ENCODE data around the gene PBRM1. TPM values are rescaled to one million over a fixed set of nuclear protein-coding genes. Genes with fewer than 3 reads are reported as not detected.

The PBRM1 gene
- total RNA-seq, 1 donor from 2014 or later = 116 TPM

GRCh38 chr3:52695798-52696671 is 10.3 kb upstream of the PBRM1 start:
- Mint-ChIP-seq H3K4me3 (no peak overlapping the region), H3K27me3 (ENCODE audit: insufficient read depth, low read depth) (no peaks in the 10 kb centered on the region), H3K4me1 (no peaks in the 10 kb centered on the region), H3K9me3 (no peaks in the 10 kb centered on the region), H3K27ac (no peak overlapping the region), H3K36me3 (peaks cover 30% of the 10 kb centered on the region)
- Histone ChIP-seq H3K4me2 (no peak overlapping the region), H4K20me1 (ENCODE audit: low read depth) (no peaks in the 10 kb centered on the region), H3K27ac (peak overlapping the region; percentile 55), H3K79me2 (ENCODE audit: low read depth) (peaks cover 11% of the 10 kb centered on the region), H3F3A (ENCODE audit: low read depth) (peaks cover 83% of the 10 kb centered on the region), H3K9ac (no peak overlapping the region), H3K4me3 (no peak overlapping the region), H3K36me3 (peaks cover 10% of the 10 kb centered on the region), H3K27me3 (no peaks in the 10 kb centered on the region), H2AFZ (replicated peaks) (no peak overlapping the region), H3K9me3 (ENCODE audit: low read depth) (no peaks in the 10 kb centered on the region), H3K4me1 (no peaks in the 10 kb centered on the region)
- no peak for DNase-seq (ENCODE audit: low spot score)
- TF ChIP-seq EZH2 (IDR thresholded peaks at IDR 0.05) = no peak

- Histone ChIP-seq H3K4me2 (no peak overlapping the region), H3K4me3 (no peak overlapping the region), H3K36me3 (peaks cover 14% of the 10 kb centered on the region), H3K27me3 (no peaks in the 10 kb centered on the region), H2AFZ (replicated peaks) (no peak overlapping the region), H3F3A (ENCODE audit: low read depth) (peaks cover 90% of the 10 kb centered on the region), H3K9ac (no peak overlapping the region), H3K27ac (no peak overlapping the region), H3K79me2 (ENCODE audit: low read depth) (peaks cover 20% of the 10 kb centered on the region), H3K9me3 (ENCODE audit: low read depth) (no peaks in the 10 kb centered on the region), H4K20me1 (ENCODE audit: low read depth) (no peaks in the 10 kb centered on the region), H3K4me1 (no peaks in the 10 kb centered on the region)
- Mint-ChIP-seq H3K9me3 (no peaks in the 10 kb centered on the region), H3K36me3 (peaks cover 38% of the 10 kb centered on the region), H3K4me3 (no peak overlapping the region), H3K4me1 (no peaks in the 10 kb centered on the region), H3K27ac (no peak overlapping the region), H3K27me3 (ENCODE audit: insufficient read depth, low read depth) (no peaks in the 10 kb centered on the region)
- DNase-seq (ENCODE audit: low spot score) = no peak
- TF ChIP-seq EZH2phosphoT487 (IDR thresholded peaks at IDR 0.05) (no peak), CTCF (IDR thresholded peaks at IDR 0.05) (no peak), EZH2 (IDR thresholded peaks at IDR 0.05) (no peak)
Measured at GRCh38 chr3:52694528-52695189, 8.9 kb upstream of the PBRM1 start.

- Mint-ChIP-seq H3K4me3 (no peak overlapping the region), H3K27me3 (ENCODE audit: insufficient read depth, low read depth) (no peaks in the 10 kb centered on the region), H3K36me3 (peaks cover 49% of the 10 kb centered on the region), H3K9me3 (no peaks in the 10 kb centered on the region), H3K27ac (no peak overlapping the region), H3K4me1 (no peaks in the 10 kb centered on the region)
- Histone ChIP-seq H3K27me3 (no peaks in the 10 kb centered on the region), H3K79me2 (ENCODE audit: low read depth) (peaks cover 36% of the 10 kb centered on the region), H3K9ac (no peak overlapping the region), H4K20me1 (ENCODE audit: low read depth) (peaks cover 6% of the 10 kb centered on the region), H2AFZ (replicated peaks) (no peak overlapping the region), H3K36me3 (peaks cover 29% of the 10 kb centered on the region), H3K4me3 (no peak overlapping the region), H3K27ac (no peak overlapping the region), H3K4me1 (no peaks in the 10 kb centered on the region), H3K9me3 (ENCODE audit: low read depth) (no peaks in the 10 kb centered on the region), H3K4me2 (no peak overlapping the region), H3F3A (ENCODE audit: low read depth) (peaks cover 94% of the 10 kb centered on the region)
- TF ChIP-seq EZH2phosphoT487 (IDR thresholded peaks at IDR 0.05) = no peak
- TF ChIP-seq CTCF (IDR thresholded peaks at IDR 0.05) = no peak
- TF ChIP-seq EZH2 (IDR thresholded peaks at IDR 0.05) = no peak
- no peak for DNase-seq (ENCODE audit: low spot score)
Measured at GRCh38 chr3:52693071-52693470, 7.4 kb upstream of the PBRM1 start.

All from neural progenitor cell (in vitro differentiated cells).